Epithelial cell of esophagus (primary cell): Measurements from ENCODE around the gene RIN1.

Source experiments
- DNase-seq: peaks from one replicate; pipeline ENCODE4 v3.0.0; 2010; ENCODE audit warnings: low read depth
- H3K4me3 ChIP-seq: 2 replicates; pipeline ENCODE4 v1.5.1; 2011; ENCODE audit warnings: mild to moderate bottlenecking, low read length, control low read depth
- TF ChIP-seq, protein P1 (sequence below): IDR thresholded peaks from 2 replicates; pipeline ENCODE4 v1.5.1; 2011; ENCODE audit warnings: low read depth, mild to moderate bottlenecking, low read length, control low read depth, inconsistent platforms; ENCODE audit not compliant: insufficient read depth; ENCODE audit errors: missing control alignments

The RIN1 gene

DNA sequence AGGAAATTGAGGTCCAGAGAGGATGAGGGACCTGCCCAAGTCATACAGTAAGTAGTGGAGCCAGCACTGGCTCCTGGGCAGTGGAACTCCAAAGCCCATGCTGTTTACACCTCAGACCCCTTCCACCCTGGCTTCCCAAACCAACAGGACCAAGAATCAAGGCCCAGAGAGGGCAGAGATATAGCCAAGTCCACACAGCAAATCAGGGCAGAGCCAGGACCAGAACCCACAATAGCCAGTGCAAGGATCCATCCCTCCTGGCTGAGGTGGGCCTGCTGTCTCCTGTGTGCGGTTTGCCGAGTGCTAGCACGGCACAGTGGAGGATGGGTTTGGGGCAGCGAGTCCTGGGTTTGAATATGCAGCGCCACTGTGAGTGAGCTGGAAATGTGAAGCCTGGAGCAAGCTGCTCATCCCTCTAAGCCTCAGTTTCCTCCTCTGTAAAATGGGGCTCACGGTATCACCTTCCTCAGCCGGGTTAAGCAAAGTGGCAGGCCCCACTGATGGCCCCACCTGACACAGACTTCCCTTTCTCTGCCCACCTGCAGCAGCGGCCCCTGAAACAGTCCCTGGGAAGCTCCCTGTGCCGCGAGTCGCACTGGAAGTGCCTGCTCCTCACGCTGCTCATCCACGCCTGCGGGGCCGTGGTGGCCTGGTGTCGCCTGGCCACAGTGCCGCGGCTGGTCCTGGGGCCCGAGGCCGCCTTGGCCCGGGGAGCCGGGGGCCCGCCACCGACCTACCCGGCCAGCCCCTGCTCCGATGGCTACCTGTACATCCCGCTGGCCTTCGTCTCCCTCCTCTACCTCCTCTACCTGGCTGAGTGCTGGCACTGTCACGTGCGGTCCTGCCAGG, 42.2 kb downstream of the RIN1 start:
- TF ChIP-seq, protein P1, sequence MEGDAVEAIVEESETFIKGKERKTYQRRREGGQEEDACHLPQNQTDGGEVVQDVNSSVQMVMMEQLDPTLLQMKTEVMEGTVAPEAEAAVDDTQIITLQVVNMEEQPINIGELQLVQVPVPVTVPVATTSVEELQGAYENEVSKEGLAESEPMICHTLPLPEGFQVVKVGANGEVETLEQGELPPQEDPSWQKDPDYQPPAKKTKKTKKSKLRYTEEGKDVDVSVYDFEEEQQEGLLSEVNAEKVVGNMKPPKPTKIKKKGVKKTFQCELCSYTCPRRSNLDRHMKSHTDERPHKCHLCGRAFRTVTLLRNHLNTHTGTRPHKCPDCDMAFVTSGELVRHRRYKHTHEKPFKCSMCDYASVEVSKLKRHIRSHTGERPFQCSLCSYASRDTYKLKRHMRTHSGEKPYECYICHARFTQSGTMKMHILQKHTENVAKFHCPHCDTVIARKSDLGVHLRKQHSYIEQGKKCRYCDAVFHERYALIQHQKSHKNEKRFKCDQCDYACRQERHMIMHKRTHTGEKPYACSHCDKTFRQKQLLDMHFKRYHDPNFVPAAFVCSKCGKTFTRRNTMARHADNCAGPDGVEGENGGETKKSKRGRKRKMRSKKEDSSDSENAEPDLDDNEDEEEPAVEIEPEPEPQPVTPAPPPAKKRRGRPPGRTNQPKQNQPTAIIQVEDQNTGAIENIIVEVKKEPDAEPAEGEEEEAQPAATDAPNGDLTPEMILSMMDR, result no peak
- no peak overlapping the region for H3K4me3 ChIP-seq
- no peak for DNase-seq

DNA sequence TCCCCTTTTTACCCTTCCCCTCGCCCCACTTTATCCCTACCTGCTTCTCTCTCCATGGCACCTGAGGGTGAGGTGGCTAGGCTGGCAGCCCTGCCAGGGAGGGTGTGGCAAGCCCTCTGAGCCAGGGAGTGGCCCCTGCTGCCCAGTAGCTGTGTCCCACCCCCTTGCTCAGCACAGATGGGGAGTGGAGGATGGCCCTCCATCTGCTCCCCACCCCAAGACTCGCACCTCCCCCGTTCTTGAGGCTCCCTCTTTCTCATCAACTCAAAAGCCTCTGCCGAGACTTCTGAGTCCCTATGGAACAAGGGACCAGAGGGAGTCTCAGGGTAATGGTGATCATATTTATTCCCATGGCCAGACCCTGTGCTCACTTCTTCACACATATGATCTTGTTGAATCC, 42.9 kb downstream of the RIN1 start:
- no peak for DNase-seq
- TF ChIP-seq, protein P1, result no peak
- H3K4me3 ChIP-seq, result no peak overlapping the region

DNA sequence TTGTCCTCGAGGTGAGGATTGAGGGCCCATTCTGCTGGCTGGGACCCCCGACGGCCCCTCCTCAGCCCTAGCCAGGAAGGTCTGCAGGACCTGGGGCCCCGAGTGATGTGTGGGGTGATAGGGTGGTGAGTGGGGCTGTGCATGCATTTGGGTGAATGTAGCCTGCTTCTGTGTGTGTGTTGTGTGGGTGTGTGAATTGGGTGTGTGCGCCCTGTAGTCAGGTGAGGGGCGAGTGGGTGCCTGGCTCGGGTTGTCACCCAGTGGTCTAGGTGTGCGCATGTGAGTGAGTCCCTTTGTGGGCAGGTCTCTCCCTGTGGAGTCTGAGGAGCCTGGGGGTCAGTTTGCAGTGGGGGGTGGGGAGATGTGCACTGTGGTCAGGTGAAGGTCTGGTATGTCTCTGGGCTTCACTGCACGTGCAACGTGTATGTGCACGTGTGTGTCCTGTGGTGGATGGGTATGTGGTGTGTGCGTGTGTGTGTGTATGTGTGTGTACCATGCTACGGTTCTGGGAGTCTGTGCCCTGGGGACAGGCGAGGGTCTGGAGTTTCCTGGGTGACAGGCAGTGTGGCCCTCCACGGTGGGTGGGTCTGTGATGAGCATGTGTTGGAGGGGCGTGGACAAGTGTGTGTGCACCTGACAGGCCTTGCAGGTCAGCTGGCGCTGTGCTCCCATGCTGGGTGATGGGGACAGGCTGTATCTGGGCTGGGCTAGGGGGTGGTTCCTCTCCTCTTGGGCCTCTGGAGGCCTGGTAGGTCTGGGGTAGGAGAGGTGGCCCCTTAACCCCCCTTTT, 43.5 kb downstream of the RIN1 start:
- TF ChIP-seq, protein P1, result no peak
- H3K4me3 ChIP-seq, result no peak overlapping the region
- DNase-seq, result no peak

DNA sequence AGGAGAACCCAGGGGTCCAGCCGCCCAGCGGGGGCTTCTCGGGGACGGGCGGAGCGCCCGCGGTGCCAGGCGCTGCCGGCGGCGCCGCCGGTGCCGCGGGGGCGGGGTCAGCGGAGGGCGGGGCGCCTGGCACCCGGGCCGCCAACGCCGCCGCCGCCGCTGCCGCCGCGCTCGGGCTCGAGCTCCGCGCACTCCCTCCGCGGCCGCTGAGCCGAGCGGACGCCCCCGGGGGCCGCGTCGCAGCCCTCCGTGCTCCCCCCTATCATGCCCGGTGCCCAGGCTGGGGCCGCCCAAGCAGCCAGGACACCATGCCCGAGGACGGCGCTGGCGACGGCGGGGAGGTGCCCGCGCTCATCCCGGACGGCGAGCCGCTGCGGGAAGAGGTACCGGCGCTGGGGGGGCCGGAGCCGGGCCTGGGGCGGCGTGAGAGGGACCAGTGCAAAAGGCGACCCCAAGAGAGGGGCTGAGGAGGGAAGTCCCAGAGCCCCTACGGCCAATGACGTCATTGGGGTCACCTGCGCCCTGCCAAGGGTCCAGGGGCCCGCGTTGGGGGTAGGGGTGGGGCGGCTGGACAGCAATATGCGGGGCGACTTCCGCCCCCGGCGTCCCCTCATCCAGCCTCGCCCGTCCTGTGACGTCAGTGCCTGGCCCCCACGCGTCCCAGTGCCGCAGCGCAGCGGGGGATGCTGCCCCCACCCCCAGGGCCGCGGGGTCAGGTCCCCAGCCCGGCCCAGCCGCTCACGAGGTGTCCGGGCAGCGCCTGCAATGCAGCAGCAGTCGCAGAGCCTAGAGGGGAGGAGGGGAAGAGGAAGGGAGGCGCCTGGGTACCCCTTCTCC, 44.3 kb downstream of the RIN1 start, which contains the start of gene TMEM151A:
TMEM151A (plus strand) TSS at position 189 of the 837 bp plus-strand sequence; CDS start at position 309, 120 bp downstream.
- DNase-seq, result no peak
- H3K4me3 ChIP-seq, result no peak within 1 kb of the TSS
- TF ChIP-seq, protein P1, result no peak

DNA sequence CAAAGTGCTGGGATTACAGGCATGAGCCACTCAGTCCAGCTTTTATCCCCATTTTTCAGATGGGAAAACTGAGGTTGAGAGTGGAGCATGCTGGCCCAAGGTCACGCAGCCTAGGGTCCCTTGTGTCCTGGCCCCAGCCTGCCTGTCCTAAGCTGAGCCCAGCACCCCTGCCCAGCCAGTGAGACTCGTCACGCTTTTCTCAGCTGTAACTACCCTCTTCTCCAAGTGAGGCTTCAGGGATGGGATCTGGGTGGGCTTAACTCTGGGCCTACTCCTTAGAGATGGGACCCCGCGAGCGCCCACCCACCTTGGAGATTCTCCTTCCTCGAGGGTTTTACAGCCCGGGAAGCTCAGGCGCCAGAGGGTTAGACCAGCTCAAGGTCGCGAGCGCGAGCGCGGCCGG, 44.9 kb downstream of the RIN1 start:
- no peak overlapping the region for H3K4me3 ChIP-seq
- no peak for DNase-seq
- TF ChIP-seq, protein P1, result no peak

DNA sequence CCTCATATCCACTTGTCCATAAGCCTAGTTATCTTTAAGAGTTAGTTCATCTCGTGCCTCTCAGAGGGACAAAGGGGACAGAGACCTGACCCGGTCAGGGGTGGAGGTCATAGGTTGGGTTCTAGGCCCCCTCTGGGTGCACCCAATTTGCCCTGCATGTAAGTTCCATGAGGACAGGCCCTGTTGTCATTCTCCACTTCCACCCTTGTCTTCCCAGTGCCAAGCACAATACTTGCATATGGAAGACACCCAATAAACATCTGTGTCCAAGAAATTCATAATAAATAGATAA, 46.0 kb downstream of the RIN1 start:
- DNase-seq, result no peak
- H3K4me3 ChIP-seq, result no peak overlapping the region
- TF ChIP-seq, protein P1, result no peak
